Measurements from ENCODE around the gene EPAS1.

EPAS1 gene

DNA sequence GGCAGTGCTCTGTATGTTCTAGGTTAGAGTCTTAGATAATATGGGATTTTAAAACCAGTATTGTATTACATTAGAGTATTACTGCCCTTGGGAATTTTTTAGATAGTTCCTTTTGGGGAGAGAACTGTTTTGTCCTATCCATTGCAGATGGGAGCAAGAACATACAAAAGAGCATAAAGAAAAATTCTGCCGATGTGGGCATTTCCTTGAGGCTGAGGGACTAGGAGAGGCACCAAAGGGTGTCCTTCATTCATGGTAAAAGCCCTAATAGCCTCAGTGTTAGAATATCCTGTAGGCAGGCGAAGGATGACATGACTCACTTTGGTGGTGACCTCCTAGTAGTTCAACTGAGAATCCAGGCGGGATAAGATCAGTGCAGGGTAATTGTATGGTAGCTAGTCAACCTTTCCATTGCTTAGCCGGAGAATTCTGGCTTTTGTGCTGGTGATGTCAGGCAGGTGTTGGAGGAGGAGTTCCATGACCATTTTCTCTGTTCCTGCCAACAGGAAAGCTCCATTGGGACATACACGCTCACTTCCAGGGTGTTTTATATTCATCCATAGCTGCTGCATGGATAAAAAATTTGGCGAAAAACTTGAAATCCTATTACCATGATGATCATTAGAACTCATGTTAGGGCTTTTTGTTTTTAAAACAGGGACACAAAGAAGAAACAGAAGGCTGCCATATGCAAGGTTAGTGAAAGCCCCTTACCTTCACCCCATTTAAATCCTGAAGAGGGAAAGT lies 28.1 kb downstream of the EPAS1 start:
- no peak for DNase-seq

DNA sequence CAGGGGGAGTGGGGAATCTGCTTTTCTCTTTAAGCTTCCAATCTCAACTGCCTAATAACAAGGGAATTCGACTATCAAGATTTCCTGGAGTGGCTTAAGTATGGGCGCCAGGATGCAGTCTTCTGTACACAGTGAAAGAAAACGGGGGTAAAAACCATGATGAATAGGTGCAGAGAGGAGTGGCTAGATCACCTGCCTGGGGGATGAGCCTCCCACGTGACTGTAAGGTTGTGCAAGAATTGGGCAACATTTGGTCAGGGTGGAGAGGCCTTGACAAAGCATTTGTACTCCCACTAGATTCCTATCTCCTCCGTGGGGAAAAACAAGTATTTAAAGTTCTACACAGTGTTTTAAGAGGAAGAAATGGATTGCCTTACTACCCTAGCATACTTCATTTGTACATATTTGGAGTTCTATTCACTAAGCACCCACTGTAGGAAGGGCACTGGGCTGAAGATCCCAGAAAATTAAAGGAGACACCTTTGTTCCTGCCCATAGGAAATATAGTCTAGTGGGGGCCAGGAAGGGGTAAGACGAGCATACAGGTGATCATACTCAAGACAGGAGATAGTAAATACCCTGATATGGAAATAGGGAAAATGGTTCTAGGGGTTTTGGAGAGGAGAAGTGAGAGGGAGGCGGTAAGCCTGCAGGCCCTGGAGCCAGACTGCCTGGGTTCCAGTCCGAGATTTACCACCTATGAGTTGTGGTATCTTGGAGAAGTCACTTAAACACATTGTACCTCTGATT lies 29.2 kb downstream of the EPAS1 start:
- DNase-seq: no peak

DNA sequence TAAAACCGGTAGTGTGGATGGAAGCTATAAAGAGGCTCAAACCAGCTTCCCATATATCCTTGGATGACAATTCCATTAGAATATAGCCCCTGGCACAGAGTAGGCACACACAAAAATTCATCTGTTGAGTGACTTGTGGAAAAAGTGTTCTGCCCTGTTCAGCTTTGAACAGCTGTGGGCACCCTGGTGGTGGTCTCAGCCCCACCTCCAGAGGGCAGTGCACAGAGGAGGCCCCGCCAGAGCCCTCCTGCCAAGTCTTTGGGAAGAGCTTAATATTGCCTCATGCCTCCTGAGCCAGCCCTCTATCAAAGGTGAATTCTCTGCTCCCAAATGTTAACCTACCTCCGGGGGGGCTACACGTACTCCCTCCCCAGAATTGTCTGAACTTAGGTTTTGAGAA lies 30.4 kb downstream of the EPAS1 start:
- no peak for DNase-seq

DNA sequence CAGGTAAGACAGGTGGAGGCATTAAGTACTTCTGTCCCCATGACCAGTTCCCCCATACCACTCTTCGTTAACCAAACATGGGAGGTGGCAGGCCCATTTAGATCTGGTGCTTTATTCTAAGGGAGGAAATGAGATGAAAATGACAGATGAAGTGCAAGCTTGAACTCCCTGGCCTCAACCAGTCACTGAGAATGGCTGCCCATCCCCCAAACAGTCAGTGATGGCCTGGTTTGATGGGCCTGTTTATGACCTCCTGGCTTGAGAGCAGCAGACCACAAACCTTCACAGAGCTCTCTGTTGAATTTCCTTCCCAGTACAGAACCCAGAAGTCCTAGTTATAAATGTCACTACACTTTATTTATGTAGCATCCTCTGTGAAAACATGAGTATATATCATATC lies 31.1 kb downstream of the EPAS1 start:
- no peak for DNase-seq

DNA sequence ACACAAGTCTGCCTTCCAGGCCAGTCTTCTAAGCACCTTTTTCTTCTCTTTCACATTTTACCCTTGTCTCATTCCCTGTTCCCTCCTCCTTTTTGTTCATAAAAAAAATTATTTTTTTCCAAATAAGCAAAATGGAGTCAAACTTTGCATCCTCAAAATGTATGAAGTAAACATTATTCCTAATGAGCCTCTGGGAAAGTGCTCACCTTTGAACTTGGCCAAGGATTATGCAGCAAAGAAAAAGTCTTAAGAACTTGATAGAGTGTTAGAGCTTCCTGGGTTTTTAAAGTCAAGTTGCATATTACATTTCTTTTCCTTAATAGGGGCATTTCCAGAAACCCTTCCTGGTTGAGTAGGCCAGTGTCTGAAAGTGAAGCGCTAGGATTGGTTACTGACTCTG lies 31.6 kb downstream of the EPAS1 start:
- no peak for DNase-seq

DNA sequence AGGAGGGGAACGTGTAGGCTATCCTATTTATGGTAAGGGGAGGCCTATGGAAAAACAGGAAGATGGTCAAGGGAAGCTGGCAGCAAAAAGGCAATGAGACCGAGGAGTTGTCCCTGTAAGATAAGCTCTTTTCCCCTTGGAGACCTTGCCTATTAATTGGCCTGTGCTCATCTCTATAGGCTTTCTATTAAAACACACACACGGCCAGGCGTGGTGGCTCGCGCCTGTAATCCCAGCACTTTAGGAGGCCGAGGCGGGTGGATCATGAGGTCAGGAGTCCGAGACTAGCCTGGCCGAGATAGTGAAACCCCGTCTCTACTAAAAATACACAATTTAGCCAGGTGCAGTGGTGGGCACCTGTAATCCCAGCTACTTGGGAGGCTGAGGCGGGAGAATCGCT lies 32.1 kb downstream of the EPAS1 start:
- no peak for DNase-seq

DNA sequence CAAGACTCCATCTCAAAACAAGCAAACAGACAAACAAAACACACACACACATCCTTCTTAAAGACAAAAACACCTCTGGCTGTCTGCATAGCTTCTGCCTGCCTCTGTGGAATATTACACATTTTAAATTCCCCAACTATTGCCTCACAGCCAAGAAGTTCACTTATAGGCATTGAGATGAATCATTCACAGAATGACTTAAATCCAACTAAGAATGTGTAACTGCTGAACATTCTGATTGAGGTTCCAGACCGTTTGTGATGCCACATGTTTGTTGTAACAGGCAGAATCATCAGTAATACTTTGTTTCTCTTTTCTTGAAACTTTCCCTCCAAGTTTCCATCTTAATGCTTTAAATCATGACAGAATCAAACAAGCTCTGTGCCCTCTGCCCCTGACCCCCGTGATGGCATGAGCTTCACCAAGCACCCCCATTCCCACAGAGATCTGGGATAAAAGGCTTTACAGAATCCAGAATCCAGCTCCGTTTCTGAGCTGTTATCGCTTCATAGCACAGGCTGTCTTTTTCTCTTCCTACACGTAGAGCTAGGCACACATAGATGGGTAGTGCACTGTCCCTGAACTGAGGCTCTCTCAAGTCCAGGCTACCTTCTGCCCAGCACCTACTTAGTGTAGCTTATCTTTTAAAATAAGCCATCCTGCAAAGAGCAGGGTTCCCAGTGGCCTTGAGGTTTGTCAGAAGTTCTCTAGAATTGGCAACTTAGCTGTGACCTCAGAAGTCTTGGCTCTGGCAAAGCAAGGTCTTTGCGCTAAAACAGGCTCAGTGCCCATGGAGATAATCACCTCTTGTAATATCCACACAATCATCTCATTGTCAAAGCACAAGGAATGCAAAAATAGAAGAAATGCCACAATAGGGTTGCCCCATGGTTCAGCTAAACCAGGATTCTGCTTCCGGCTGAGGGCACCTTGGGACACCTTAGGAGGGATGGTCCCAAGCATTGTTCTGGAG lies 32.9 kb downstream of the EPAS1 start:
- no peak for DNase-seq

DNA sequence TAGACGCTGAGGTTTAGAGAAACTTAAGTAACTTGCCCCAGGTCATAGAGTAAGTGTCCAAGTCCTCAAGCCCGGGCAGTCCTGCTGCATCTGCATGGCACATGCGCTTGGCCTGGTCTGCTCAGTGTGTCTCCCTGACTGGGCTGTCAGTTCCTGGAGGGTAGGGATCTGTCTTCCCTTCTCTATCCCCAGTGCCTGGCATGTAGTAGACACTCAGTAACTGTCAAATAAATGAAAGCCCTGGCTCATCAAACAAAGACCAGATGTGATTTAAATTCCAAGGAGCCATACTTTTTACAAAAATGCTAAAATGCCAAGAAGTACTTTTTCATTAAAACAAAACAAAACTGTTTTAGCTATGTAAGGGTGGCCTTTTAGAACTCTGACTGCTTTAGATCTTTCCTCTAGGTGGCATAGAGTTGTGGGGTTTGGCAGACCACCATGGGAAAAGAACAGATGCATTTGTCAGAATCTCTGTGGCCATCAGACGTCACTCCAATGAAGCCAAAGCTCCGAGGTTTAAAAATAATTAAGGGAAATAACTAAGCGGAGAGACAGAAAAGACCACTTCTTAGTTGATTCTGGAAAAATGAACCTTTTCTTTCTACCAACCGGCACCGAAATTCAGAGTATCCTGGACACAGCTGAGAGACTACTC lies 34.0 kb downstream of the EPAS1 start:
- DNase-seq: no peak

DNA sequence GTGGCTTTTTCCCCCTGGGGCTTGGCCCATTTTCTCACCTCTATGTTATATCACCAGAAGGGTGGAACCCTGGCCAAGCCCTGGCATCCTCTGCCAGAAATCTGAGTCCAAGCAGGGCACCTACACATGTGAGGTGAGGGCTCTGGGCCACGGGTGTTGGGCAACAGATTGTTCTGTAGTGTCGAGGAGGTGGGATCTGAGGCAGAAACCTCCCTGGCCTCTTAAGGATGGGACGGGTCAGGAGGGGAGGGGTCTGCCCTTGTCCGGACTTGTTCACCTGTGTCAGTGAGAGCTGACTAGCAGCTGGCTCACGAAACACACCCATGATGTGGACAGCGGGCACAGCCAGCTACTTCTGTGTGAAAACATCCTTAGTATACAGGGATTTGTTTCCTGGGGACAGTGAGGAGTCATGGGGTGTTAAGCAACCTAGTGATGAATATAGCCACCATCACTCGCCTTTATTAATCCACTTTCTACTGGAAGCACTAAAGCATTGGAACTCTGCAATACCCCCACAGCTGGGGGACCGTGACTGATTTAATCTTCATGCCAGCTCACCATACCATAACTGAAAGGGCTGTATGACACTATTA lies 35.6 kb downstream of the EPAS1 start:
- no peak for DNase-seq

DNA sequence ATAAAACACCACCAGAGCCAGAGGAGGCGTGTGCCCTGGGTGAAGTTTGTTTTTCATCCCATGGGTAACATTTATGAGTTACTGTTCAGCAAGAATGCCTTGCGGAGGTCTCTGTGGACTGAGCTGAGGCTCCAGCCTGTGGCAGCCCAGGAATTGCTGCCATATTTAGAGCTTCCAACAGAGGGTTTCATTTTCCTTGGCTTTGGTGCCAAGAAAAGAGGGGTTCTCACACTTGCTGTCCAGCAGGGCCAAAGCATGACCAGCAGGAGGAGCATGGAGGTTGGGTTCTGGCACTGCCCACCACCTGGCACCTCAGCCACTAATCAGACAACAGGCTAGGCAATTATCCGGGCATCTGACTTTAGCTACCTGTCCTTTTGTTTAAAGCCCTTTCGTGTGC lies 36.7 kb downstream of the EPAS1 start:
- no peak for DNase-seq

DNA sequence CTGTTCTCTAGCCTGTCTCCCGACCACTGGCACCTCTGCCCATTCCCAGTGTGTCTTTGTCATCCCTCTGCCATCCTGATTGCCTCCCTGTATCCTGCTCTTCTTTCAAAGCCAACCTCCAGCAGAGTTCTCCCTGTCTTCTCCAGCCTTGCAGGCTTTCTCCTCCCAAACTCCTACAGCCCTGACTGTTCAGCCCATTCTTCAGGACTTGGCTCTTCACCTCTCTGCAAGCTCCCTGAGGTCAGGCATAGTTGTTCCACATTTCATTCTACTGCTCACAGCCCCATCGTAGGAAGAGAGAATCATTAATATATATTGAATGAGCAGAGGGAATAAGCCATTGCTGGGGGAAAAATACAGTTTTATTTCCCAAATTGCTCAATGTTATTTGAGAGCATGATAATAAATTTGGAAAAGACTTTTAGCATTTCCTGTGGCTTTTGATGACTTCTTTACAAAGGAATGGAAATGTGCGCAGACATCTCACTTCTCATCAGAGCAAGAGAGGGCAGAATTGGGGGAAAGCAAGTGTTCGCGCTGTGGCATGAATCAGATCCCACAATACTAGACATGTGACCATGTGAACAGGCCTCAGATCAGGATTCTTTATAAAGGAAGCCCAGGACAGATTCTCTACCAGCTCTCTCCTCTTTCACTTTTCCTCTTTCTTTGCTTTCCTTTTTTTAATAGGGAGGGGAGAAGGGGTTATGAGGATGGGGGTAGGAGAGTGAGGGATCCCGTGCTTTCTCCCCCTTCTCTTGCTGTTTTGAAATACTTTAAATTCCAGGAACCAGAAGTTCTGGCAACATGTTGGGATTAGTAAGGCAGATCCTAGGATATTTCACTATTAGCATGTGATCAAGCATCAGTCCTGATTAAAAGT lies 37.4 kb downstream of the EPAS1 start:
- no peak for DNase-seq

DNA sequence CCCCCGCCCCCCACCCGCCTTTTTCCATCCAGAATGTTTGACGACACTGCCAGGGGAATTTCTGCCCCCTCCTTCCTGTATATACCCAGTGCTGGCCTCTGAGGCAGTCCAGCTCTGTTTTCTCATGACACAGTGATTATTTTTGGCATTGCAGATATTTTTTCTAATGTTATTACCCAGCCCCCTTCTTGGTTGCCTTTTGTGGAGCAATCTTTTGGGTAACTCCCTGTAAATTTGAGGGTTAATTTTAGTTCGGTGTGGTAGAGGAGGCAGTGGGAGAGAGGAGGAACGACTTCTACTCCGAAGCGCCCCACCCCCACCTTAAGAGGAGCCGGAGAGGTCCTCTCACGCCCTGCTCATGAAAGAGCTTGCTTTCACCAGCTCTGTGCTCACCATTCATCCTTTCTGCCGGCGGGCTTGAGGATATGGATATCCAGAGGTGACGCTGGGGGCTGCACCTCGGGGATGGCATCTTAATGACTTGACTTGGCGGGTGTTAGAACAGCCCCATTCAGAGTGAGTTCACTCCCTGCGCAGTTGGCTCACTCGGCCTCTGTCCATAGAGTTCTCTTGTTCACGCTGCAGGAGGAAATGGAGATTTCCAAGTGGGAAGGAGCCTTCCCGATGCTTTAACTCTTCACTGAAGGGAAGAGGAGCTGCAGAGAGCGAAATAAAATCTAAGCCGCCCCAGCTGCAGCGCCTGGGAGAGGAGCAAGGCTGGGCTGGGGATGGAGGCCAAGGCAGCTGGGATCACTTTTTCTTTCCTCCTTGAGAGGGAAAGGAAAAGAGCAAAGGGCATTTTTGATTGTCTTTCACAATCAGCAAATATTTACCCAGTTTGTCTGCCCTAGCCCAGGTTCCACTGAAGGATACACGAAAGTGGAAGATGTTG lies 38.4 kb downstream of the EPAS1 start:
- DNase-seq: no peak

DNA sequence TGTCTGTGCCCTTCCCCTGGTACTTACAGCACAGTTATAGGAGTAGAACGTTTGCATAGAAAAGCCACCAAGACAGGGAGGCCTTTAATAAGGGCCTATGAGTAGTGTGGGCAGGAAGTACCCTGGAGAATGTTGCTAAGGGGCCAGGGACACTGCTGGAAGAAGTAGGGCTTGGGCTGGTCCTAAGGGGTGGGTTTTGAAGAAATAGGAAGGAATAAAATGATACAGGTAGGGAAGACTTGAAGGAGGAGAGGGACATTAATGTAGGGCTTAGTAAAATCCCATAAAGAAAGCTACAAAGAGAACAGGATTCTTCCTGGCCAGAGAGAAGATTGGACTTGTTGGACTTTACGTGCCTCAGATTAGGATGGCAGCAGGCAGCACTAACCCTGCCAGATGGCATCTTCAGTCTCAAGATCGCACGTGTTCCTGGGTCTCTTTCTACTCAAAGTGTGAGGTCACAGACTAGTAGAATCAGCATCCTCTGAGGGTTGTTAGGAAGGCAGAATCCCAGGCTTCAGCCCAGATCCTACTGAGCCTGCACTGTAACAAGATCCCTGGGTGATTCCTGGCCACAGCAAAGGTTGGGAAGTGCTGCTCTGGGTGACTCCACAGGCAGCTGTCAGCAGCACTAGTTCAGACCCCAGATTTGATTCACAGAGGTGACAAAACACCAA lies 39.2 kb downstream of the EPAS1 start:
- DNase-seq: no peak

DNA sequence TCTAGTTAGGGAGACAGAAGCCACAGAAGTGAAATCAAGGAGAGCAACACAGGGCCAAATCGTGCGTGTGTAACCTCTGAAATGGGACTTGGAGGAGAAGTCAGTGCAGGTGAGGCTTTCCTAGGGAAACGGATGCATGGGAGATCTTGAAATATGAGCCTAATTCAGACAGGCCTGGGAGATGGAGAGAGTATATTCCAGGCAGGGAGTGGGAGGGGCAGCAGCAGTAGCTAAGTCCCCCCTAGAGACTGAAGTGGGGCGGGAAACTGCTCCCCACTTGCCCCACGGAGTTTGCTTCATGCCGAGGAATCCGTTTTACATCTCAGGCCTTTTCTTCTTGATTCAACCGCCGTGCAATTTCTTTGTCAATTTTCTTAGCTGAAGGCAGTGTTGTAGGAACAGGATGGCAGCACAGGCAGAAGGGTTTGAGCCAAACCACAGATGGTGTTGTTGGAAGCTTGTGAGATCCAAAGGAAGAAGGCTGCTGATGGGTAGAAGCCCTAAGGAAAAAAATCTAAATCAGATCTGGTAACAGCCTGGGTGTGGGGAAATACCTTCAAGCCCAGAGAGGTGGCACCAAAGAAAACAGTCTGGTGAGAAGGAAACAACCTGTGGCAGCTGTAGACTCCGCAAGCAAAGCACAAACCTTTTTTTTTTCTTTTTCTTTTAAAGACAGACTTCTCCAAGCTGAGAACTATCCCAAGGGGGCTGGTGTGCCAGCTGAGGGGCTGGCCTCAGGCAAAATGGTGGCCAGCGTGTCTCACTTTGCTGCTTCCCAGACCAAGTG lies 40.2 kb downstream of the EPAS1 start:
- no peak for DNase-seq

DNA sequence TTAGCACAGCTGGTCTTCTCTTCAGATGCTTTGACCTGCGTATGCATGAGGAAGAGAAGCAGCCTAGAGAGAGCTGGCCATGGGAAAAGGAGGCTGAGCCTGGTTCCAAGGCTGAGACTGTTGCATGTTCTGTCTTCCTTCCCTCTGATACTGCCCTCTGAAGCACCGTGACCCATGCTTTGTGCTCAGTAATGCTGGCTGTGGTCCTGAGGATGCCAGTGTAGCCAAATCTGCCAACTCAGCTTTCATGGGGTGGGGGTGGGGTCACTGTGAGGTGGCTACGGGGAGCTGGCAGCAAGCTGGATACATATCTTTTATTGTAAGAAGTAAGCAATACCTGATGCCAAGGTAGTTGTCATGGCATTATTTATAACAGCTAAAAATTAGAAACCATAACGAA lies 41.5 kb downstream of the EPAS1 start:
- no peak for DNase-seq

DNA sequence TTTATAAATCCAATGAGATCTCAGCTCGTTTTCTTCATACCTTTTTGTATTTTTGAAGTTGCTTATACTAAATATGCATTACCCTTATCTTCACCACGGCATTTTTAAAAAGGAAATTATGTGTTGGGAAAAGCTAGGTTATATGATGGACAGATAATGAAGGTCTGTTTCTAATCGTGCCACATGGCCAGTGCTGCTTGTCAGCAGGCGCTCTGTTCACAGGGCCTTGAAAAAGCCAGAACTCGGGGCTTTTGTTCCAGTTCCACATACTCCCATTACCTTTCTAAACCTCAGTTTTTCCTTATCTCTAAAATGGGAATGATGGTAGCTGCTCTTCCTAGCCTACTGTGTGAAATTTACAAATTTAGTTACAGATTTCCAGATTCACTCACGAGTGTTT lies 42.0 kb downstream of the EPAS1 start:
- no peak for DNase-seq

DNA sequence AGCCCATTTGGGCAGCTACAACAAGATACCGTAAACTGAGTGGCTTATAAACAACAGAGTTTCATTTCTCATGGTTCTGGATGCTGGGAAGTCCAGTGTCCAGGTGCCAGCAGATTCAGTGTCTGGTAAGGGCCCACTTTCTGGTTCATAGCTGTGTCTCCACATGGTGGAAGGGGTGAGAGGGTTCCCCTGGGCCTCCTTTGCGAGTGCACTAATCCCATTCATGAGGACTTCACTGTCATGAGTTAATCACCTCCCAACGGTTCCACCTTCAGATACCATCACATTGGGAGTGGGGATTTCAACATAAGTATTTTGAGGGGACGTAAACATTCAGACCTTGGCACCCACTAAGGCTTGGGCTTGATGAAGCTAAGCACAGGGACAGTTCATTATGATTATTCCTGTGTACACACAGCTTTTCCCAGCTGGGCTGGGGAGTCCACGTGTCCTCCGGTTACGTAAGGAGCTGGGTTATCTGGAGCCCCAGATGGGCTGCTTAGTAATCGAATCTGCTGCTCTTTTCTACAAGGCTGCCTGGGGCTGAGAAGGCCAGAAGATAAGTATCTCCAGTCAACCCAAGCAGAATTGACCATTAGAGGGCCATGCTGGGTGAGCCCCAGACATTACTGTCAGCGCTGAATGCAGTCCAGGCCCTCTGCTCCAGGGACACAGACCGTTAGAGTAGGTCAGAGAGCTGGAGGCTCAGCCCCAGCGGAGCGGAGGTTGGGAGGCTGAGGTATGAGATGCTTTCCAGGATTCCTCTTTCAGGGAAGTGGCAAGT lies 42.7 kb downstream of the EPAS1 start:
- DNase-seq: no peak
